Heart right ventricle (tissue), 16 donors: ENCODE data around the gene USP6NL. TPM values are rescaled to one million over a fixed set of nuclear protein-coding genes. Genes with fewer than 3 reads are reported as not detected.

Experiments
- ATAC-seq, 8 donors: fragments of 200-7000 bp; cut with Tn5 transposase; one replicate each; pipeline ENCODE4 v1.9.1; 2020; ENCODE audit warnings: mild to moderate bottlenecking in 8 of 8, moderate library complexity in 8 of 8, moderate number of reproducible peaks in 1 of 8
- DNase-seq, 2 donors: peaks; one replicate each; pipeline ENCODE4 v3.0.0-alpha.2; 2020
- H3K27ac ChIP-seq, 10 donors: fragments of 200-600 bp; sonication (generic) in 2 of 10; one replicate each; pipeline versions ENCODE4 v1.5.0 to v1.8.0; 2020 to 2022; ENCODE audit warnings: mild to moderate bottlenecking in 3 of 10
- H3K27me3 ChIP-seq, 7 donors: fragments of 200-600 bp; one replicate each; pipeline ENCODE4 v1.8.0; 2021 to 2022; ENCODE audit warnings: mild to moderate bottlenecking in 2 of 7
- H3K36me3 ChIP-seq, 9 donors: fragments of 200-600 bp; sonication (generic) in 1 of 9; one replicate each; pipeline versions ENCODE4 v1.5.0 to v1.8.0; 2020 to 2022; ENCODE audit warnings: mild to moderate bottlenecking in 2 of 9
- H3K4me1 ChIP-seq, 9 donors: fragments of 200-600 bp; sonication (generic) in 1 of 9; one replicate each; pipeline versions ENCODE4 v1.5.0 to v1.8.0; 2020 to 2022; ENCODE audit warnings: mild to moderate bottlenecking in 4 of 9
- H3K4me3 ChIP-seq, 10 donors: fragments of 200-600 bp; sonication (generic) in 2 of 10; one replicate each; pipeline versions ENCODE4 v1.5.0 to v1.8.0; 2020 to 2022; ENCODE audit warnings: mild to moderate bottlenecking in 7 of 10, moderate library complexity in 2 of 10
- H3K9me3 ChIP-seq, 11 donors: fragments of 200-600 bp in 10 of 11; sonication (generic) in 2 of 11; one replicate each; pipeline versions ENCODE4 v1.5.0 to v1.8.0; 2013 to 2022; ENCODE audit warnings: mild to moderate bottlenecking in 2 of 11, control low read depth in 1 of 11, moderate library complexity in 1 of 11
- CTCF ChIP-seq, 9 donors: fragments of 200-600 bp; sonication (generic) in 2 of 9; IDR thresholded peaks; one replicate each; pipeline versions ENCODE4 v1.5.0 to v1.8.0; 2021 to 2022; ENCODE audit warnings: antibody characterized with exemption in 9 of 9, mild to moderate bottlenecking in 5 of 9, moderate library complexity in 1 of 9
- WGBS, 2 donors: extraction: QIAGEN DNeasy Blood & Tissue Kit; methylation state at CpG; one replicate each; pipeline ENCODE4 v1.1.7; 2013; ENCODE audit warnings: inconsistent platforms in 1 of 2; 5-methylcytosine and 5-hydroxymethylcytosine counted together
- intact Hi-C, 10 donors: fragments of 100-400 bp; cut with DNase I; formaldehyde crosslinking; loops; one replicate each; pipeline versions ENCODE4 v1.11.1 to v1.14.2; 2022
- polyA plus RNA-seq, 2 donors: library from polyadenylated mRNA; stranded (reverse); fragments of 200-250 nt; gene quantifications; one replicate each; pipeline ENCODE4 v1.2.3, GENCODE V29; 2013
- total RNA-seq, 10 donors: library from RNA; stranded (reverse); fragmentation: NEBNext Ultra II Directional in 3 of 10; extraction: Animal tissue kit (Norgen Biotek cat#: 25700) in 3 of 10; gene quantifications; one replicate each; pipeline versions ENCODE4 v1.2.1 to v1.2.4, GENCODE V29; 2021 to 2023
- donor health status: Arrhythmogenic right ventricular cardiomyopathy.
- donor health status: ischemic (EF 13 %, LVEDD 7.1; RV severe dilation, severe dysfunction).
- donor health status: healthy with polysubstance abuse.
- donor health status: DM: no; HTN: yes; CAD: no.
- donor health status: DM: no; HTN: no; CAD: no.
- donor health status: ischemic (EF 25% LVEDD 6.9; RV normal size, moderate dysfunction).
- donor health status: ischemic (EF 25% LVEDD 5.7; RV mildly dilated, moderate dysfunction).
- donor health status: healthy.
- donor health status: DM: yes; HTN: yes; CAD: no.
- donor health status: Ischemic cardiomyopathy.
- donor health status: ischemic (EF 35%, LVEDD 5.7; RV mildly dilated, moderate dysfunction).
- donor health status: nonischemic (EF 11% LVEDD 7.7; RV severe dilation, severe dysfunction).
- donor health status: DM: yes; HTN: yes; CAD: no.
- donor health status: PGD.
- donor health status: ischemic (EF 29% LVEDD 5.4; RV normal size, mild dysfunction).
- donor health status: nonischemic (EF 23%, LVEDD 6.1; RV moderate dilation, normal function).

The USP6NL gene
- total and polyA plus RNA-seq, 12 donors: 1.8 to 11.1 (median 8.2) TPM

GRCh38 chr10:11642566-11642965 is 31.1 kb upstream of the USP6NL start:
- Histone ChIP-seq H3K36me3 (no peaks in the 10 kb centered on the region), H3K4me3 (no peak overlapping the region), H3K27me3 (peaks cover 0 to 8% (median 0%) of the 10 kb centered on the region in 7 donors), H3K27ac (no peak overlapping the region), H3K4me1 (no peaks in the 10 kb centered on the region), H3K9me3 (no peaks in the 10 kb centered on the region)
- no peak for TF ChIP-seq CTCF (IDR thresholded peaks at IDR 0.05)
- 51 to 58% methylated on average over 8 of the region's 8 CpGs for WGBS, 2 donors
- DNase-seq (no peak), ATAC-seq (no peak)
- intact Hi-C loops: no loop called here

GRCh38 chr10:11639849-11640764 is 28.7 kb upstream of the USP6NL start:
- WGBS, 2 donors: 79 to 81% methylated on average over 14 of the region's 14 CpGs
- no peaks in the 10 kb centered on the region for H3K36me3 ChIP-seq
- intact Hi-C loops: loop anchor here in 1 of 10 donors (5.0 kb wide), 1 partner anchor 37 kb away; no protein-coding TSS in a partner anchor
- DNase-seq (no peak), ATAC-seq (peak in 1 of 8 donors; percentile 52)
- no peaks in the 10 kb centered on the region for H3K4me1 ChIP-seq
- no peak for TF ChIP-seq CTCF (IDR thresholded peaks at IDR 0.05)
- peaks cover 0 to 8% (median 0%) of the 10 kb centered on the region in 7 donors for H3K27me3 ChIP-seq
- H3K27ac ChIP-seq: no peak overlapping the region
- H3K9me3 ChIP-seq: no peaks in the 10 kb centered on the region
- no peak overlapping the region for H3K4me3 ChIP-seq

- no peak for TF ChIP-seq CTCF (IDR thresholded peaks at IDR 0.05)
- Histone ChIP-seq H3K9me3 (no peaks in the 10 kb centered on the region), H3K27ac (no peak overlapping the region), H3K4me1 (no peaks in the 10 kb centered on the region), H3K4me3 (no peak overlapping the region), H3K36me3 (no peaks in the 10 kb centered on the region), H3K27me3 (peaks cover 0 to 8% (median 0%) of the 10 kb centered on the region in 7 donors)
- DNase-seq (no peak), ATAC-seq (no peak)
- intact Hi-C loops: loop anchor here in 1 of 10 donors (5.0 kb wide), 1 partner anchor 38 kb away; no protein-coding TSS in a partner anchor
- 85 to 88% methylated on average over 3 of the region's 3 CpGs for WGBS, 2 donors
These were observed 27.9 kb upstream of the USP6NL start for GRCh38 chr10:11639362-11639761.

DNA sequence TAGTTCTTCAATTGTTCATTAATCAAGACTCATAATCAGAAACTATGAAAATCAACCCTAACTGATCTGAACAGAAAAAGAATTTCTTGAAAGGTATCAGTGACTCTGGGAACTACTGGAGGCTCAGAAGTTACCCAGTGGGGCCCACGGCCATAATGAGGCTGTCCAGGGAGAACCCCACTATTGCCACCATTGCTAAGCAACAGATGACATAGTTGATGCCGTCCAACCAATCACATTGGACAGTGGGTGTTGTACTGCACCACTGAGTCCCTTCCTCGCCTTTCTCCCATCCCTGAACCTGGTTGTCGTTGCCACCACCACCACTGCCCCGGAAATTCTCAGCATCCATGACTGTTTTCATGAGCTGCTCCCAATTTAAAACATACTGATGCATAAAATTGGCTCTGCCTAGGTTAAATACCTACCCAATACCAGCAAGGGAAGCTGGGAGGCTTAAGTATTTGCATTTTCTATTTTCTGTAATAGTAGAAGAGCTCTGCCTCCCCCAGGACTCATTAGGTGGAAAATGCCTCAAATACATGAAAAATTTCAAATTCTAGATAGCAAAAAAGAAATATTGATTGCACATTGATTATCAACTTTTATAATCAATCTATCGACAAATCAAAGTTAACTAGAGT is 26.7 kb upstream of the USP6NL start:
- H3K4me3 ChIP-seq: no peak overlapping the region
- no peaks in the 10 kb centered on the region for H3K36me3 ChIP-seq
- 92 to 93% methylated on average over 6 of the region's 6 CpGs for whole genome bisulfite sequencing, 2 donors
- no peaks in the 10 kb centered on the region for H3K4me1 ChIP-seq
- intact Hi-C loops: loop anchor here in 1 of 10 donors (5.0 kb wide), 1 partner anchor 39 kb away; no protein-coding TSS in a partner anchor
- H3K9me3 ChIP-seq: no peaks in the 10 kb centered on the region
- ATAC-seq (no peak), DNase-seq (no peak)
- H3K27me3 ChIP-seq: peaks cover 0 to 8% (median 0%) of the 10 kb centered on the region in 7 donors
- no peak for TF ChIP-seq CTCF (IDR thresholded peaks at IDR 0.05)
- no peak overlapping the region for H3K27ac ChIP-seq
